GM20431 (cell line): ENCODE results near the gene L3MBTL1.
"Not testable (repeated sequence)": the region's sequence is repeated elsewhere in the genome, so short reads cannot be mapped to it uniquely, and the experiment has no call there.

Source experiments
- in situ Hi-C: fragments of 300-500 bp; cut with MseI, MboI; formaldehyde crosslinking; loops from one replicate; pipeline ENCODE4 v1.15.0; 2020; ENCODE audit warnings: low sequenced_read_pairs; ENCODE audit not compliant: unreplicated experiment

Gene L3MBTL1

DNA sequence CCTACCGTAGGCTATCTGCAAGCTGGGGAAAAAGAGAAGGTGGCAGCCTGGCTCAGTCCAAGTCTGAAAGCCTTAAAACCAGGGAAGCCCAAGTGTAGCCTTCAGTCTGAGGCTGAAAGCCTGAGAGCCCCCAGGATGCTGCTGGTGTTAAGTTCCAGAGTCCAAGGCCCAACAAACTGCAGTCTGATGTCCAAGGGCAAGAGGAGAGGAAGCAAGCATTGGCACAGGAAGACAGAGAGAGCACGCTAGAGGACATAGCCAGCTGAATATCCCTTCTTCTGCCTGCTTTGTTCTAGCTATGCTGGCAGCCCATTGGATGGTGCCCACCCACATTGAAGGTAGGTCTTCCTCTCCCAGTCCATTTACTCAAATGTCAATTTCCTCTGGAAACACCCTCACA is 12.1 kb upstream of the L3MBTL1 start:
- in situ Hi-C loops: no loop called here

DNA sequence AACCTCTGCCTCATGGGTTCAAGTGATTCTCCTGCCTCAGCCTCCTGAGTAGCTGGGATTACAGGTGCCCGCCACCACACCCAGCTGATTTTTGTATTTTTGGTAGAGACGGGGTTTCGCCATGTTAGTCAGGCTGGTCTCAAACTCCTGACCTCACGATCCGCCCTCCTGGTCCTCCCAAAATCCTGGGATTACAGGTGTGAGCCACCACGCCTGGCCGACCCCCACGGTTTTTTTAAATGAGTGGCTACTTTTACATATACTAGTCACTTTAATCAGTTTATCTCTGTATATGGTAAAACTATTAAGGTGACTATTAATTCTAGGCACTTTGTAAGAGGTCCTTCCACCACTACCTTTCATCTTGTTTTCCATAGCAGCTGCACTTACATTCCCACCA is 5.5 kb upstream of the L3MBTL1 start:
- in situ Hi-C loops: not testable (repeated sequence)

- in situ Hi-C loops: no loop called here
These were observed 1.3 kb upstream of the L3MBTL1 start for GRCh38 chr20:43506238-43506637.

DNA sequence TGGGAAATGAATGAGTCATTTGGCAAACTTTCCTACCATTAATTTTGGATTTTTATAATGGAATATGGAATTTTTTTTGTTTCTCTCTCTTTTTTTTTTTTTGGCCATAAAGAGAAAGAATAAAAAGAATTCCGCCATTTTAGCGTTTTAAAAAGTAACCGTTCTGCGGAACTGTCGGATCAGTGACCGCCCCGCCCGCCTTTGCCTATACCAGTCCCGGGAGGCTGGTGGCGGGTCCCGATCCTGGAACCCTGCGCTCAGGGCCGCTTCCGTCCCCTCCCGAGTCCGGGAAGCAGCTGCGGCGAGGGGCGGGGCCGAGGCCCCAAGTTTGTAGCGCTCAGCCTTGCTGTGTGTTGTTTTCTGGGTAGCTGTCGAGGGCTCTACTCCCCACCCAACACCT is 609 bp downstream of the L3MBTL1 start:
- in situ Hi-C loops: no loop called here

- in situ Hi-C loops: no loop called here
These were observed 1.1 kb downstream of the L3MBTL1 start for GRCh38 chr20:43508604-43509040.

DNA sequence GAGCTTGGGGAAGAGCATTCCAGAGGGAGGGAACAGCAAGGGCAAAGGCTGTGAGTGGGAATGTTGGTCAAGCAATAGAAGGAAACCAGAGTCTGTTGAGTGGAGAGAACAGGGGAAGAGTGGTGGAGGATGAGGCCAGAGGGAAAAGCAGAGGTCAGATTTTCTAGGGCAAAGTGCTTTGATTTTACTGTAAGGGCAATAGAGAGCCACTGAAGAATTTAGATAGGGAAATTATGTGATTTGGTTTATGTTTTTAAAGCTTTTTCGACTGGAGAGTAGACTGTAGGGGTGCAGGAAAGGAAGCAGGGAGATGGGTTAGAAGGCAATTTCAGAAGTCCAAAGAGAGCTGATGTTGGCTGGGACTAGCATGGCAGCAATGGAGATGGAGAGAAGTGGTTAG is 4.4 kb downstream of the L3MBTL1 start:
- in situ Hi-C loops: no loop called here

- in situ Hi-C loops: no loop called here
These were observed 6.0 kb downstream of the L3MBTL1 start for GRCh38 chr20:43513372-43513930.

GRCh38 chr20:43513931-43514647 is 6.6 kb downstream of the L3MBTL1 start:
- in situ Hi-C loops: no loop called here

DNA sequence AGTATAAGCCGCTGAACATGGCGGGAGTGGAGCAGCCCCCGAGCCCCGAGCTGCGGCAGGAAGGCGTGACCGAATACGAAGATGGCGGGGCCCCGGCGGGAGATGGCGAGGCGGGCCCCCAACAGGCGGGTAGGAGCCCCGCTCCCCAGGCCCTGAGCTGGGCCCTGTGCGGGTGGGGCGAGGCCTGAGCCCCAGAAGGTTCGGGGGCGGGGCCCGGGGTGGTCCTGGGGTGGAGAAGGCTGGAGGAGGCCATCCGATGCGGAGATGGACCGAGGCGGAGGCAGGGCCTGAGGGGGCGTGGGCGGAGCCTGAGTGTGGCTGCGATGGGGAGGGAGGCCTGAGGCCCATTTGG is 7.1 kb downstream of the L3MBTL1 start:
- in situ Hi-C loops: no loop called here

- in situ Hi-C loops: no loop called here
These were observed 8.1 kb downstream of the L3MBTL1 start for GRCh38 chr20:43515628-43516027.

- in situ Hi-C loops: no loop called here
These were observed 8.8 kb downstream of the L3MBTL1 start for GRCh38 chr20:43516251-43516824.

- in situ Hi-C loops: no loop called here
These were observed 12.7 kb downstream of the L3MBTL1 start for GRCh38 chr20:43520074-43520630.

DNA sequence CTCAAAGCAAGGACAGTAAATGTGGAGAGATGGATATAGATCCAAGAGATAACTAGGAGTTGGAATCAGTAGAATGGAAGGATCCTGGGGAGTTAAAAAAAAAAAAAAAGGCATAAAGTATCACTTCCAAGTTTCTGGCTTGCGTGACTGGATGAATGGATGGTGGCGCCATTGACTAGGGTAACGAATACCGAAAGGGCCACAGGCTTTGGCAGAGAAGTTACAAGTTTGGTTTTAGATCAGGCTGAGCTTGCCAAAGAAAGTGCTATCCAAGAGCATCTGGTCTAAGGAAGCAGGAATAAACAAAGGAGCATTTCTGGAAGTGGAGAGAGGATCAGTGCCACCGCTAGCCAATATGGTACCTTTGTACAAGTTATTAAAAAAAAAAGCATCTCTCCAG is 17.5 kb downstream of the L3MBTL1 start:
- in situ Hi-C loops: loop anchor here (25.0 kb wide), 1 partner anchor 562 kb away; no protein-coding TSS in a partner anchor

DNA sequence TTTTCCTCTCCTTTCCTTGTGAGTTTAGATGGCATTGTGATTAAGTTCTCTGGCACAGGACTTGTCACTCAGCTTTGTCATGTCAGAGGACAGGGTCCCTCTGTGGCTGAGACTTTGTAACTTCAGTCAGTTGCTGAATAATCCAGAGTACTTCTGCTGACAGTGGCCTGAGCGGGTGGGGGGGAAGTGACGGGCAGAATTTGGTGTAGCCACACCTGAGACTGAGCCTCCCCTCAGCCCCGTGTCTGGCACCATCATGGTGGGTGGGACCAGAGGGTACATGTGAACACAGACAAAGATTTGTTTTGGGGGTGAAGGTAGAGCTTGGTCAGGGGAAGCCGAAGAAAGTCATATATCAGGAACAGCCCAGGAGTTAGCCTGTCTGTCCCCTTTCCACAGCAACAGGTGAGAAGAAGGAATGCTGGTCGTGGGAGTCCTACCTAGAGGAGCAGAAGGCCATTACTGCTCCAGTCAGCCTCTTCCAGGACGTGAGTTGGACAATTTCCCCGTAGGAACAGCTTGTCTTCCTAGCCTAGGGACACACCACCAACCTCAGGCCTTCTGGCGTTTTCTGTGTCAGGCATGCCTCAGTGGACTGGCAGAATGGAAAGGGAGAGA is 20.9 kb downstream of the L3MBTL1 start:
- in situ Hi-C loops: loop anchor here (25.0 kb wide), 1 partner anchor 559 kb away; no protein-coding TSS in a partner anchor

GRCh38 chr20:43529051-43529450 is 21.6 kb downstream of the L3MBTL1 start:
- in situ Hi-C loops: loop anchor here (25.0 kb wide), 1 partner anchor 558 kb away; no protein-coding TSS in a partner anchor

DNA sequence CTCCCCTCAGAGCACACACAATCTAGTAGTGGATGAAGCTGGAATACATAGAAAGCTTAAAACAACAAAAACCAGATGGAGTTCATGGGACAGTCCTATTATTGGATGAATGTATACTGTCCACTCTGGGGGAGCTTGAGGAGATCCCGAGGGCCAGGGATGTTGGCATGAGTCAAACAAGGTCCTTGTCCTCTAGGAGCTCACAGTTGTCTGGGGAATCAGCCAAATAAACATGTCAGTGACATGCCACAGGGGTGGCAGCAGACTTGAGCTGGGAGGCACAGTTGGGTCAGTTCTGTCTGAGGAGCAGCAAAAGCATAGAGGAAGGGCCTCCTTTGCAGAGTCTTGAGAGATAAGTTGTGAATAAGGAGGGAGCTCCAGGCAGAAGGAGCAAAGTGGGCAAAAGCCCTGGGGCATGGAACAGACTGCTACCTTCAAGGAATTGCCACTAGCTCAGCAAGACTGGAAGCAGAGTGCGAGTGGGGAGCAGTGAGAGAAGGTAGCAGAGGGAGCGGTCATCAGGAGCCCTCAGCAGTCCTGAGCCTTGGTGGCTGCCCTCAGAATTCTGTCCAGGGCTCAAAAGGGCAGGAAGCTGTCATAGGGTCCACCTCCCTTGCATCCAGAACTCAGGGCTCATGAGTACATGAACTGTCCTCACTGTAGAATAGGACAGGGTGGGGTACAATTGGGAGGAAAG is 22.1 kb downstream of the L3MBTL1 start:
- in situ Hi-C loops: loop anchor here (25.0 kb wide), 1 partner anchor 558 kb away; no protein-coding TSS in a partner anchor

GRCh38 chr20:43530321-43531090 is 23.0 kb downstream of the L3MBTL1 start:
- in situ Hi-C loops: loop anchor here (25.0 kb wide), 1 partner anchor 557 kb away; no protein-coding TSS in a partner anchor

DNA sequence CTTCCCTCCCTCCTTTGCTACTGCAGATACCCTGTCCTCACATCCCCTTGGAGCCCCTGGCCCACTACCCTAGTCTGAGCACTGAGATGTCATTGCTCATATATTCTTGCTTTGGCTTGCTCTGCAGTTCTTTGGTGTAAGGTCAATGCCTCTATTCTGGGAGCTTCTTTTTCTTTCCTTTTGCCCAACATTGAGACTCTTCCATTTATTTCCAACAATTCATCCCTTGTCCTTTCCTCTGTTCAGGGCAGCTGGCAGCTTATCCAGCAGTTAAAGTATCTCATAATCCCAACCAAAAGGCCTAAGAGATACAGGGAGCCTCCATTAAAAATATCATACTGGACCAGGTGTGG is 23.6 kb downstream of the L3MBTL1 start:
- in situ Hi-C loops: loop anchor here (25.0 kb wide), 1 partner anchor 556 kb away; no protein-coding TSS in a partner anchor

GRCh38 chr20:43532416-43533055 is 25.0 kb downstream of the L3MBTL1 start:
- in situ Hi-C loops: loop anchor here (25.0 kb wide), 1 partner anchor 555 kb away; no protein-coding TSS in a partner anchor
